SK-N-SH treated with all-trans-retinoic acid at 6 μM for 48 hours (cell line): Measurements from ENCODE around the gene C1orf105.

ENCODE experiments used
- ATAC-seq: fragments of 200-7000 bp; cut with Tn5 transposase; 3 replicates; pipeline ENCODE4 v1.9.1; 2020; ENCODE audit warnings: mild to moderate bottlenecking, moderate library complexity
- ARNTL ChIP-seq: fragments of 450-650 bp; formaldehyde crosslinking; IDR thresholded peaks from 2 replicates; pipeline ENCODE4 v1.5.0; 2020; ENCODE audit warnings: low read depth, mild to moderate bottlenecking, moderate library complexity, borderline replicate concordance
- CSDC2 ChIP-seq: fragments of 250-450 bp; sonication (Bioruptor Pico); IDR thresholded peaks from 2 replicates; pipeline ENCODE4 v1.5.0; 2020; ENCODE audit warnings: mild to moderate bottlenecking, moderate library complexity
- ESRRG ChIP-seq: fragments of 250-450 bp; sonication (Bioruptor Pico); IDR thresholded peaks from 2 replicates; pipeline ENCODE4 v1.6.1; 2021; ENCODE audit warnings: mild to moderate bottlenecking
- GLIS3 ChIP-seq: fragments of 250-450 bp; sonication (Bioruptor Pico); IDR thresholded peaks from 2 replicates; pipeline ENCODE4 v1.5.0; 2020; ENCODE audit warnings: mild to moderate bottlenecking, moderate library complexity
- ISL1 ChIP-seq: fragments of 250-450 bp; sonication (Bioruptor Pico); IDR thresholded peaks from 2 replicates; pipeline ENCODE4 v2.1.2; 2022; ENCODE audit warnings: mild to moderate bottlenecking, moderate library complexity
- OSR1 ChIP-seq: fragments of 250-450 bp; sonication (Bioruptor Pico); IDR thresholded peaks from 2 replicates; pipeline ENCODE4 v1.8.0; 2022; ENCODE audit warnings: moderate library complexity, mild to moderate bottlenecking, inconsistent platforms
- PPARA ChIP-seq: fragments of 250-450 bp; sonication (Bioruptor Pico); IDR thresholded peaks from 2 replicates; pipeline ENCODE4 v1.5.0; 2020; ENCODE audit warnings: mild to moderate bottlenecking, borderline replicate concordance
- RARB ChIP-seq: fragments of 250-450 bp; sonication (Bioruptor Pico); IDR thresholded peaks from 2 replicates; pipeline ENCODE4 v1.8.0; 2021; ENCODE audit warnings: mild to moderate bottlenecking, moderate library complexity
- TCF4 ChIP-seq: fragments of 250-450 bp; sonication (Bioruptor Pico); IDR thresholded peaks from 2 replicates; pipeline ENCODE4 v1.8.0; 2021; ENCODE audit warnings: mild to moderate bottlenecking, moderate library complexity, borderline replicate concordance
- TOX ChIP-seq: fragments of 250-450 bp; sonication (Bioruptor Pico); IDR thresholded peaks from 2 replicates; pipeline ENCODE4 v1.8.0; 2021; ENCODE audit warnings: mild to moderate bottlenecking, moderate library complexity, borderline replicate concordance
- ZC3H10 ChIP-seq: fragments of 250-450 bp; sonication (Bioruptor Pico); IDR thresholded peaks from 2 replicates; pipeline ENCODE4 v1.5.1; 2021; ENCODE audit warnings: mild to moderate bottlenecking, moderate library complexity
- ZFP3 ChIP-seq: fragments of 250-450 bp; sonication (Bioruptor Pico); IDR thresholded peaks from 2 replicates; pipeline ENCODE4 v1.5.0; 2020; ENCODE audit warnings: mild to moderate bottlenecking, moderate library complexity
- ZFP30 ChIP-seq: fragments of 450-650 bp; formaldehyde crosslinking; IDR thresholded peaks from 2 replicates; pipeline ENCODE4 v1.5.0; 2022; ENCODE audit warnings: mild to moderate bottlenecking, moderate library complexity
- ZNF565 ChIP-seq: fragments of 450-650 bp; formaldehyde crosslinking; conservative IDR thresholded peaks from 2 replicates; pipeline ENCODE4 v1.5.0; 2020; ENCODE audit warnings: low read depth, mild to moderate bottlenecking, moderate library complexity
- ZNF70 ChIP-seq: fragments of 450-650 bp; formaldehyde crosslinking; IDR thresholded peaks from 2 replicates; pipeline ENCODE4 v1.5.0; 2020; ENCODE audit warnings: mild to moderate bottlenecking, moderate library complexity
- ZNF8 ChIP-seq: fragments of 450-650 bp; formaldehyde crosslinking; IDR thresholded peaks from 2 replicates; pipeline ENCODE4 v1.5.0; 2020; ENCODE audit warnings: mild to moderate bottlenecking, moderate library complexity
- TF ChIP-seq, protein P1 (sequence below): fragments of 250-450 bp; sonication (Bioruptor Pico); IDR thresholded peaks from 2 replicates; pipeline ENCODE4 v1.8.0; 2021; ENCODE audit warnings: low read depth, mild to moderate bottlenecking, moderate library complexity, borderline replicate concordance
- TF ChIP-seq, protein P2 (sequence below): fragments of 250-450 bp; sonication (Bioruptor Pico); IDR thresholded peaks from 2 replicates; pipeline ENCODE4 v1.5.1; 2021; ENCODE audit warnings: mild to moderate bottlenecking, moderate library complexity
- TF ChIP-seq, protein P3 (sequence below): fragments of 250-450 bp; sonication (Bioruptor Pico); IDR thresholded peaks from 2 replicates; pipeline ENCODE4 v1.8.0; 2020; ENCODE audit warnings: mild to moderate bottlenecking, moderate library complexity, borderline replicate concordance
- TF ChIP-seq, protein P4 (sequence below): fragments of 250-450 bp; sonication (Bioruptor Pico); IDR thresholded peaks from 2 replicates; pipeline ENCODE4 v1.5.0; 2020; ENCODE audit warnings: mild to moderate bottlenecking, moderate library complexity
- TF ChIP-seq, protein P5 (sequence below): fragments of 250-450 bp; sonication (Bioruptor Pico); IDR thresholded peaks from 2 replicates; pipeline ENCODE4 v1.5.1; 2020; ENCODE audit warnings: low read depth, mild to moderate bottlenecking, moderate library complexity

C1orf105 gene

DNA sequence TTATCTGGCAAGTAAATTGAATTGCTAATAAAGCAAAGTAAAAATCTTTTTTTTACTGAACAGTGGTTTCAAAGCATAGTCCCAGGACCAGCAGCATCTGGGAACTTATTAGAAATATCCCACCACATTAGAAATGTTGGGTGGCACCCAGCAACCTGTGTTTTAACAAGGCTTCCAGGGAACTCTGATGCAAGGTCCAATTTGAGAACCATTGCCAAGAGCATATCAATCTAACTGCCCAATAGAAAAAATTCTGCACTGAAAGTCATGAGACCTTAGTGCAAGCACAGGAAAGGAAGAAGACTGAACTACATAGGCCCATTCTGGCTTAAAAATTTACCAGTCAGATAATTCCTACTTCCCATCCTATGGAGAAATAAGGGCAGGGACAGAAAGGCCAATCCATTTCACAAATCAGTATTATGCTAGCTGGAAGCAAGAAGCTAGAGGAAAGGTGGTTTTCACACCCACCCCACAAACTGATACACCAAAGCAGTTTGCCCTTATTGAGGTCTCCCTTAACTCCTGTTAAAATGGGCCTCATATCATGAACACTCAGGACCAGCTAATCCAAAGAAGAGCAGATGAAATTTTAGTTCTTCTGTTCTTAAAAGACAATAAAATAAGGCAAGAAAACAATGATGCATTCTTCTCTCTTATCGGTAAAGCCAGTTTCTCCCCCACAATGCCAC is 17.5 kb upstream of the C1orf105 start:
- no peak for ATAC-seq
- TF ChIP-seq ZNF565 (no peak), ZNF70 (CRISPR knock-in tag) (no peak)

DNA sequence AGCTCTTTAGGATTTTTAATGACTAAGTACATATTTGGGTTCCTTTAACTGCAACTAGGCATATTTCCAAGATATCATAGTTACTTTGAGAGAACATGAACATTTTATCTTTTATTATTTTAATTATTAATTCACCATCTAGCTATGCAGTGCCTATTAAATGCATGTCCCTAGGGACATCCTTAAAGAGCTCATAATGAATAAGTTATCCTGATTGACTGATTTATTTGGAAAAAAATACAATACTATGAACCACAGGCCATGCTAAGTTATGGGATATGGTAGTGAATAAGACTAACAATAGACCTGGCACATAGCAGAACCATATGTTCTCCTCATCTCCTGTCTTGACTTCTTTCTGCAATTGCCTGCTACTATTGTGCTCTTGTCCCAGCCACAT is 16.4 kb upstream of the C1orf105 start:
- ATAC-seq: no peak
- TF ChIP-seq RARB (CRISPR knock-in tag) (no peak), TCF4 (CRISPR knock-in tag) (no peak)

DNA sequence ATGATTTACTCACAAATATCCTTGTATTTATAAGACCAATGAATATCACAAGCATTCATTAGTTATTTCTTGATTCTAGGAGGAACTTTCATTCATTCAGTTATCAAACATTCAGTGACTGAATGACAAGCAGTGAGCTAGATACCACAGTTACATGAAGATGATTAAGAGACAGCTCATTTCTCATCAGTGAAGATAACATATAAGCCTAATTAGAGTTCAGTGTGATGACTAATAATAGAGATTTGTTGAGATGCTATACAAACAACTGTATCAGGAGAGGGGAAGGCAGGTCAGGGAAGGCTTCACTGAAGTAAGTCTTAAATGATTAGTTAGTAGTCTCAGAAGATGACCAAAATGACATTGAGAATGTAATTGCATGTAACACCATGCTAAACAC is 14.6 kb upstream of the C1orf105 start:
- TF ChIP-seq, protein P1, sequence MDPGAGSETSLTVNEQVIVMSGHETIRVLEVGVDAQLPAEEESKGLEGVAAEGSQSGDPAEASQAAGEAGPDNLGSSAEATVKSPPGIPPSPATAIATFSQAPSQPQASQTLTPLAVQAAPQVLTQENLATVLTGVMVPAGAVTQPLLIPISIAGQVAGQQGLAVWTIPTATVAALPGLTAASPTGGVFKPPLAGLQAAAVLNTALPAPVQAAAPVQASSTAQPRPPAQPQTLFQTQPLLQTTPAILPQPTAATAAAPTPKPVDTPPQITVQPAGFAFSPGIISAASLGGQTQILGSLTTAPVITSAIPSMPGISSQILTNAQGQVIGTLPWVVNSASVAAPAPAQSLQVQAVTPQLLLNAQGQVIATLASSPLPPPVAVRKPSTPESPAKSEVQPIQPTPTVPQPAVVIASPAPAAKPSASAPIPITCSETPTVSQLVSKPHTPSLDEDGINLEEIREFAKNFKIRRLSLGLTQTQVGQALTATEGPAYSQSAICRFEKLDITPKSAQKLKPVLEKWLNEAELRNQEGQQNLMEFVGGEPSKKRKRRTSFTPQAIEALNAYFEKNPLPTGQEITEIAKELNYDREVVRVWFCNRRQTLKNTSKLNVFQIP (CRISPR knock-in tag): no peak
- TF ChIP-seq CSDC2 (no peak), PPARA (CRISPR knock-in tag) (no peak), TCF4 (CRISPR knock-in tag) (no peak), ZNF70 (CRISPR knock-in tag) (no peak), RARB (CRISPR knock-in tag) (no peak), ZFP30 (no peak), ISL1 (CRISPR knock-in tag) (no peak), ZNF8 (CRISPR knock-in tag) (no peak), ESRRG (no peak), OSR1 (CRISPR knock-in tag) (no peak), ZFP3 (CRISPR knock-in tag) (no peak), TOX (CRISPR knock-in tag) (no peak), ZC3H10 (CRISPR knock-in tag) (no peak), GLIS3 (no peak)
- TF ChIP-seq, protein P2, sequence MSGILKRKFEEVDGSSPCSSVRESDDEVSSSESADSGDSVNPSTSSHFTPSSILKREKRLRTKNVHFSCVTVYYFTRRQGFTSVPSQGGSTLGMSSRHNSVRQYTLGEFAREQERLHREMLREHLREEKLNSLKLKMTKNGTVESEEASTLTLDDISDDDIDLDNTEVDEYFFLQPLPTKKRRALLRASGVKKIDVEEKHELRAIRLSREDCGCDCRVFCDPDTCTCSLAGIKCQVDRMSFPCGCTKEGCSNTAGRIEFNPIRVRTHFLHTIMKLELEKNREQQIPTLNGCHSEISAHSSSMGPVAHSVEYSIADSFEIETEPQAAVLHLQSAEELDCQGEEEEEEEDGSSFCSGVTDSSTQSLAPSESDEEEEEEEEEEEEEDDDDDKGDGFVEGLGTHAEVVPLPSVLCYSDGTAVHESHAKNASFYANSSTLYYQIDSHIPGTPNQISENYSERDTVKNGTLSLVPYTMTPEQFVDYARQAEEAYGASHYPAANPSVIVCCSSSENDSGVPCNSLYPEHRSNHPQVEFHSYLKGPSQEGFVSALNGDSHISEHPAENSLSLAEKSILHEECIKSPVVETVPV (CRISPR knock-in tag): no peak
- TF ChIP-seq, protein P3, sequence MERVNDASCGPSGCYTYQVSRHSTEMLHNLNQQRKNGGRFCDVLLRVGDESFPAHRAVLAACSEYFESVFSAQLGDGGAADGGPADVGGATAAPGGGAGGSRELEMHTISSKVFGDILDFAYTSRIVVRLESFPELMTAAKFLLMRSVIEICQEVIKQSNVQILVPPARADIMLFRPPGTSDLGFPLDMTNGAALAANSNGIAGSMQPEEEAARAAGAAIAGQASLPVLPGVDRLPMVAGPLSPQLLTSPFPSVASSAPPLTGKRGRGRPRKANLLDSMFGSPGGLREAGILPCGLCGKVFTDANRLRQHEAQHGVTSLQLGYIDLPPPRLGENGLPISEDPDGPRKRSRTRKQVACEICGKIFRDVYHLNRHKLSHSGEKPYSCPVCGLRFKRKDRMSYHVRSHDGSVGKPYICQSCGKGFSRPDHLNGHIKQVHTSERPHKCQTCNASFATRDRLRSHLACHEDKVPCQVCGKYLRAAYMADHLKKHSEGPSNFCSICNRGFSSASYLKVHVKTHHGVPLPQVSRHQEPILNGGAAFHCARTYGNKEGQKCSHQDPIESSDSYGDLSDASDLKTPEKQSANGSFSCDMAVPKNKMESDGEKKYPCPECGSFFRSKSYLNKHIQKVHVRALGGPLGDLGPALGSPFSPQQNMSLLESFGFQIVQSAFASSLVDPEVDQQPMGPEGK: no peak
- TF ChIP-seq, protein P4, sequence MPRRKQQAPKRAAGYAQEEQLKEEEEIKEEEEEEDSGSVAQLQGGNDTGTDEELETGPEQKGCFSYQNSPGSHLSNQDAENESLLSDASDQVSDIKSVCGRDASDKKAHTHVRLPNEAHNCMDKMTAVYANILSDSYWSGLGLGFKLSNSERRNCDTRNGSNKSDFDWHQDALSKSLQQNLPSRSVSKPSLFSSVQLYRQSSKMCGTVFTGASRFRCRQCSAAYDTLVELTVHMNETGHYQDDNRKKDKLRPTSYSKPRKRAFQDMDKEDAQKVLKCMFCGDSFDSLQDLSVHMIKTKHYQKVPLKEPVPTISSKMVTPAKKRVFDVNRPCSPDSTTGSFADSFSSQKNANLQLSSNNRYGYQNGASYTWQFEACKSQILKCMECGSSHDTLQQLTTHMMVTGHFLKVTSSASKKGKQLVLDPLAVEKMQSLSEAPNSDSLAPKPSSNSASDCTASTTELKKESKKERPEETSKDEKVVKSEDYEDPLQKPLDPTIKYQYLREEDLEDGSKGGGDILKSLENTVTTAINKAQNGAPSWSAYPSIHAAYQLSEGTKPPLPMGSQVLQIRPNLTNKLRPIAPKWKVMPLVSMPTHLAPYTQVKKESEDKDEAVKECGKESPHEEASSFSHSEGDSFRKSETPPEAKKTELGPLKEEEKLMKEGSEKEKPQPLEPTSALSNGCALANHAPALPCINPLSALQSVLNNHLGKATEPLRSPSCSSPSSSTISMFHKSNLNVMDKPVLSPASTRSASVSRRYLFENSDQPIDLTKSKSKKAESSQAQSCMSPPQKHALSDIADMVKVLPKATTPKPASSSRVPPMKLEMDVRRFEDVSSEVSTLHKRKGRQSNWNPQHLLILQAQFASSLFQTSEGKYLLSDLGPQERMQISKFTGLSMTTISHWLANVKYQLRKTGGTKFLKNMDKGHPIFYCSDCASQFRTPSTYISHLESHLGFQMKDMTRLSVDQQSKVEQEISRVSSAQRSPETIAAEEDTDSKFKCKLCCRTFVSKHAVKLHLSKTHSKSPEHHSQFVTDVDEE (CRISPR knock-in tag): no peak
- TF ChIP-seq, protein P5, sequence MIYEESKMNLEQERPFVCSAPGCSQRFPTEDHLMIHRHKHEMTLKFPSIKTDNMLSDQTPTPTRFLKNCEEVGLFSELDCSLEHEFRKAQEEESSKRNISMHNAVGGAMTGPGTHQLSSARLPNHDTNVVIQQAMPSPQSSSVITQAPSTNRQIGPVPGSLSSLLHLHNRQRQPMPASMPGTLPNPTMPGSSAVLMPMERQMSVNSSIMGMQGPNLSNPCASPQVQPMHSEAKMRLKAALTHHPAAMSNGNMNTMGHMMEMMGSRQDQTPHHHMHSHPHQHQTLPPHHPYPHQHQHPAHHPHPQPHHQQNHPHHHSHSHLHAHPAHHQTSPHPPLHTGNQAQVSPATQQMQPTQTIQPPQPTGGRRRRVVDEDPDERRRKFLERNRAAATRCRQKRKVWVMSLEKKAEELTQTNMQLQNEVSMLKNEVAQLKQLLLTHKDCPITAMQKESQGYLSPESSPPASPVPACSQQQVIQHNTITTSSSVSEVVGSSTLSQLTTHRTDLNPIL (CRISPR knock-in tag): no peak
- ATAC-seq: no peak

DNA sequence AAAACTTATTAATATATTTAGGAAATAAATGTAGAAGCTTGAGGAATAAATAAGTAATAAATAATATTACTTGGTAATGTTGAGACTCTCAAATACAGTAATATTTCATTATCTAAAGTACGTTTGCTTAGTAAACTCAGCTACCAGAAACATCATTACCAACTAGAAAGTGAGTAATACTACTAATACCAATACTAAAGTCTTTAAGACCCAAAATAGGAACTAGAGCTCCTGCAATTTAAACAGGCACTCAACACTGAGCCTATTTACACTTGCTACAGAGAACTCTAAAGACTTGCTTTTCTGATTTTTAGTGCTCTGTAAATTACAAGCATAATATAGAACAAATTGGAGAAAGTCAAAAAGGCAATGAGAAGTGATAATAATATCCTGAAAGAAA is 13.5 kb upstream of the C1orf105 start:
- no peak for ATAC-seq
- TF ChIP-seq ZC3H10 (CRISPR knock-in tag) (no peak), ISL1 (CRISPR knock-in tag) (no peak), TCF4 (CRISPR knock-in tag) (no peak), CSDC2 (no peak), ESRRG (no peak), ZNF70 (CRISPR knock-in tag) (no peak), GLIS3 (no peak), ARNTL (CRISPR knock-in tag) (no peak)
- TF ChIP-seq, protein P3: no peak
- TF ChIP-seq, protein P1 (CRISPR knock-in tag): no peak
- TF ChIP-seq, protein P2 (CRISPR knock-in tag): no peak
